Loucy (cell line): ENCODE results near the gene SLC28A1.

Experiments used
- H2AFZ ChIP-seq: fragments of 200-600 bp; sonication (generic); 2 replicates; pipeline ENCODE4 v1.6.0; 2016; ENCODE audit warnings: antibody characterized with exemption, mild to moderate bottlenecking, low read length, moderate library complexity
- H3F3A ChIP-seq: fragments of 200-600 bp; 2 replicates; pipeline ENCODE4 v1.6.0; 2016; ENCODE audit warnings: antibody characterized with exemption, low read depth, mild to moderate bottlenecking
- H3K27me3 ChIP-seq: fragments of 200-600 bp; sonication (generic); 2 replicates; pipeline ENCODE4 v1.6.1; 2014; ENCODE audit warnings: low read length, mild to moderate bottlenecking; ENCODE audit not compliant: insufficient read depth, poor library complexity, severe bottlenecking
- H3K36me3 ChIP-seq: fragments of 200-600 bp; sonication (generic); 2 replicates; pipeline ENCODE4 v1.6.1; 2016; ENCODE audit warnings: low read length; ENCODE audit not compliant: insufficient read depth
- H3K4me1 ChIP-seq: fragments of 200-600 bp; sonication (generic); 2 replicates; pipeline ENCODE4 v1.5.1; 2014; ENCODE audit warnings: low read length, mild to moderate bottlenecking; ENCODE audit not compliant: insufficient read depth, poor library complexity, severe bottlenecking
- H3K4me2 ChIP-seq: fragments of 200-600 bp; sonication (generic); 2 replicates; pipeline ENCODE4 v1.6.0; 2014; ENCODE audit warnings: antibody characterized with exemption, low read length, low read depth, mild to moderate bottlenecking; ENCODE audit not compliant: poor library complexity, severe bottlenecking
- H3K4me3 ChIP-seq: fragments of 200-600 bp; sonication (generic); 2 replicates; pipeline ENCODE4 v1.5.1; 2014; ENCODE audit warnings: low read length, mild to moderate bottlenecking, mixed read lengths; ENCODE audit not compliant: poor library complexity, severe bottlenecking
- H3K79me2 ChIP-seq: fragments of 200-600 bp; sonication (generic); 2 replicates; pipeline ENCODE4 v1.6.1; 2014; ENCODE audit warnings: low read length; ENCODE audit not compliant: insufficient read depth
- H3K9ac ChIP-seq: fragments of 200-600 bp; sonication (generic); 2 replicates; pipeline ENCODE4 v1.6.0; 2014; ENCODE audit warnings: mild to moderate bottlenecking, low read depth, low read length, moderate library complexity; ENCODE audit not compliant: poor library complexity, severe bottlenecking
- H3K9me2 ChIP-seq: fragments of 200-600 bp; sonication (generic); replicated peaks from 2 replicates; pipeline ENCODE4 v1.6.1; 2016; ENCODE audit warnings: low read depth, low read length, mixed read lengths
- H3K9me3 ChIP-seq: fragments of 200-600 bp; sonication (generic); 2 replicates; pipeline ENCODE4 v1.6.1; 2014; ENCODE audit warnings: mild to moderate bottlenecking, antibody characterized with exemption, low read length, low read depth; ENCODE audit not compliant: insufficient read depth
- H4K20me1 ChIP-seq: fragments of 200-600 bp; sonication (generic); 2 replicates; pipeline ENCODE4 v1.6.0; 2014; ENCODE audit warnings: antibody characterized with exemption, low read length, mild to moderate bottlenecking; ENCODE audit not compliant: insufficient read depth, poor library complexity, severe bottlenecking
- EZH2phosphoT487 ChIP-seq: fragments of 200-600 bp; IDR thresholded peaks from 2 replicates; pipeline ENCODE4 v1.6.1; 2018; ENCODE audit warnings: antibody characterized with exemption, mild to moderate bottlenecking, moderate library complexity, borderline replicate concordance
- TF ChIP-seq, protein P1 (sequence below): fragments of 200-600 bp; sonication (generic); conservative IDR thresholded peaks from 2 replicates; pipeline ENCODE4 v1.5.1; 2014; ENCODE audit warnings: mild to moderate bottlenecking, antibody characterized with exemption, low read length

The SLC28A1 gene

DNA sequence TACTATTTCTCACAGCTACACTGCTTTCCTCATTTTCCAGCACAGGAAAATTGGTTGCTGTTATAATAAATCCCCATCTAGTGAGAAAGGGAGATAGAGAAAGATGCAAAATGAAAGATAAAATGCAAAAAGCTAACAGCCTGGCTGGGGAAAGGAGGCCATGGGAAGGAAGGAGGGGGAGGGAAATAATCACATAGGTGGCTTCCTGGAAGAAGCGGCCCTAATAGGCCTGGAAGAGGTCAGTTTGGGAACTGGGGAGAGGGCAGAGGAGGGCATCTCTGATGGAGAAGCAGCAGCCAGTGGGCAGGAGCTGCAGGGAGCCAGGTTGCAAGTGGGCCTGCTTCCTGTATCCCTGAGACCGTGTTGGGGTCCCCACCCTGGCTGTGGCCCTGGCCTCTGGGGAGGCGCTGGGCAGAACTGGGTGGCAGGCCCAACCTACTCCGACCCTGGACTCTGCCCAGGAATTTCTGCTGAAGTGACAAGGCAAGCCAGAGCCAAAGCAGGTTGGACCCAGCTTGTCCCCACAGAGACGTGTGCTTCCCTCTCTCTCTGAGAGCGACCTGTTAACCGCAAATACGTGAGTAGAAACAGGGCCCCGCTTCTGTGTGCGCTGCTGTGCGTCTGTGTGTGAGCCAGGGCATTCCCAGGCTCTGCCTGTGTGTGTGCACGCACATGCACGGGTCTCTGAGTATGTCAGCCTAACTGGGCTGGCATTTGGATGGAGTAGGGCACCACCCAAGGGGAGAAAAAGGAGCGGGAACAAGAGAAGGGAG lies 1.9 kb downstream of the SLC28A1 start:
- no peaks in the 10 kb centered on the region for H3K9me2 ChIP-seq
- no peak overlapping the region for H2AFZ ChIP-seq
- H3F3A ChIP-seq = no peaks in the 10 kb centered on the region
- H3K4me2 ChIP-seq = no peak overlapping the region
- H3K27me3 ChIP-seq = no peaks in the 10 kb centered on the region
- H3K9ac ChIP-seq = no peak overlapping the region
- no peaks in the 10 kb centered on the region for H3K9me3 ChIP-seq
- H4K20me1 ChIP-seq = no peaks in the 10 kb centered on the region
- TF ChIP-seq EZH2phosphoT487 = no peak
- TF ChIP-seq, protein P1, sequence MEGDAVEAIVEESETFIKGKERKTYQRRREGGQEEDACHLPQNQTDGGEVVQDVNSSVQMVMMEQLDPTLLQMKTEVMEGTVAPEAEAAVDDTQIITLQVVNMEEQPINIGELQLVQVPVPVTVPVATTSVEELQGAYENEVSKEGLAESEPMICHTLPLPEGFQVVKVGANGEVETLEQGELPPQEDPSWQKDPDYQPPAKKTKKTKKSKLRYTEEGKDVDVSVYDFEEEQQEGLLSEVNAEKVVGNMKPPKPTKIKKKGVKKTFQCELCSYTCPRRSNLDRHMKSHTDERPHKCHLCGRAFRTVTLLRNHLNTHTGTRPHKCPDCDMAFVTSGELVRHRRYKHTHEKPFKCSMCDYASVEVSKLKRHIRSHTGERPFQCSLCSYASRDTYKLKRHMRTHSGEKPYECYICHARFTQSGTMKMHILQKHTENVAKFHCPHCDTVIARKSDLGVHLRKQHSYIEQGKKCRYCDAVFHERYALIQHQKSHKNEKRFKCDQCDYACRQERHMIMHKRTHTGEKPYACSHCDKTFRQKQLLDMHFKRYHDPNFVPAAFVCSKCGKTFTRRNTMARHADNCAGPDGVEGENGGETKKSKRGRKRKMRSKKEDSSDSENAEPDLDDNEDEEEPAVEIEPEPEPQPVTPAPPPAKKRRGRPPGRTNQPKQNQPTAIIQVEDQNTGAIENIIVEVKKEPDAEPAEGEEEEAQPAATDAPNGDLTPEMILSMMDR = no peak
- H3K79me2 ChIP-seq = no peaks in the 10 kb centered on the region
- no peaks in the 10 kb centered on the region for H3K4me1 ChIP-seq
- no peak overlapping the region for H3K4me3 ChIP-seq
- H3K36me3 ChIP-seq = no peaks in the 10 kb centered on the region

DNA sequence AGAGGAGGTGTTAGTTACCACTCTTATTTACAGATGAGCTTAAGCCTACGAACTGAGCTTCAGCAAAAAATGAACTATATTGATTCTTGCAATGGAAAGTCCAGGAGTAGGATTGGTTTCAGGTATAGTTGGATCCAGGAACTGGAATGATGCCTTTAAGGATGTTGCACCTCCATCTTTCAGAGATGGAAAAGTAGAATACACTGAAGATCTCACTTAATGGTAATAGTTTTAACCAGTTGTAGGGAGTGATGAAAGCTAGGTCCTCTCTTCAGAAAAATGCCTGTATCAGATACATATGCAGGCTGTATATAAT lies 2.5 kb downstream of the SLC28A1 start:
- H3K4me1 ChIP-seq = no peaks in the 10 kb centered on the region
- TF ChIP-seq, protein P1 = no peak
- TF ChIP-seq EZH2phosphoT487 = no peak
- no peaks in the 10 kb centered on the region for H3K9me2 ChIP-seq
- H3K9me3 ChIP-seq = no peaks in the 10 kb centered on the region
- no peaks in the 10 kb centered on the region for H3K27me3 ChIP-seq
- no peak overlapping the region for H3K4me2 ChIP-seq
- no peaks in the 10 kb centered on the region for H4K20me1 ChIP-seq
- no peaks in the 10 kb centered on the region for H3K36me3 ChIP-seq
- no peaks in the 10 kb centered on the region for H3K79me2 ChIP-seq
- H3F3A ChIP-seq = no peaks in the 10 kb centered on the region
- H3K9ac ChIP-seq = no peak overlapping the region
- no peak overlapping the region for H3K4me3 ChIP-seq
- no peak overlapping the region for H2AFZ ChIP-seq

DNA sequence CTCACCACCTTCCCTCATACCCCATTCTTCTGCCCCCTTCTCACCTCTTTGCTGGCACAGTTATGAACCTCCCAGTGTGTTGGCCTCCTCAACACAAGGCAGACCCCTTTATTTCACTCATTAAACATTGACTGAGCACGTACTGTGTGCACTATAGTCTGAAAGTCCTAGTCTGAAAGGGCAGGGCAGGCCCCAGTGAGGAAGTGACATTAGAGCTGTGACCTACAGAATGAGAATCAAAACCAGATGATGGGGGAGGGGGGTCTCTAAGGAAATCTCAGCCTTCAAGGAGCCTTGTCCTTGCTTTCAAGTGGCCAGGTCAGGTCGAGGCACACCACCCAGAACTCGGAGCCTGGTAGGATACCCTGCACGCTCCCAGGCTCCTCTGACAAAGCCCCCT lies 3.5 kb downstream of the SLC28A1 start:
- no peaks in the 10 kb centered on the region for H3K36me3 ChIP-seq
- no peaks in the 10 kb centered on the region for H3K79me2 ChIP-seq
- no peak overlapping the region for H3K9ac ChIP-seq
- H3K27me3 ChIP-seq = no peaks in the 10 kb centered on the region
- H3K4me2 ChIP-seq = no peak overlapping the region
- H3K4me1 ChIP-seq = no peaks in the 10 kb centered on the region
- peak overlapping the region; percentile 45; the same call in 1 of the 2 replicates for H2AFZ ChIP-seq
- H3K4me3 ChIP-seq = no peak overlapping the region
- H3K9me2 ChIP-seq = no peaks in the 10 kb centered on the region
- no peaks in the 10 kb centered on the region for H3K9me3 ChIP-seq
- H3F3A ChIP-seq = no peaks in the 10 kb centered on the region
- no peaks in the 10 kb centered on the region for H4K20me1 ChIP-seq
- TF ChIP-seq, protein P1 = no peak
- no peak for TF ChIP-seq EZH2phosphoT487
